NCI-H82 (cell line): ENCODE results near the gene PSMB11.

Experiments used
- DNase-seq: peaks from one replicate; lab custom pipeline; 2025; lab: John Stamatoyannopoulos, UW

PSMB11 gene

GRCh38 chr14:23085458-23085857, 43.4 kb downstream of the PSMB11 start:
- no peak for DNase-seq

DNA sequence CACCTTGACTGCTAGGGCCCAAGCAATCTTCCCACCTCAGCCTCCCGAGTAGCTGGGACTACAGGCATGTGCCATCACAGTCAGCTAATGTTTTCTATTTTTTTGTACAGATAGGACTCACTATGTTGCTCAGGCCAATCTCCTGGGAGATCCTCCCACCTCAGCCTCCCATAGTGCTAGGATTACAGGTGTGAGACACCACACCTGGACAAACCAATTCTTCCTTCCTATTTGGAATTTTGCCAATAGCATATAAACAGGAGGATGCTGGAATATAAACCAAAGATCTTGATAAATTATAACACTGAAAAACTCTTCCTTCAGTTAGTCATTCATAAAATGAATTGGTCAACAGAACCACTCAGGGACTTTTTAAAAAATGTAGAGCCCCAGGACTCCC, 44.6 kb downstream of the PSMB11 start:
- DNase-seq = no peak

DNA sequence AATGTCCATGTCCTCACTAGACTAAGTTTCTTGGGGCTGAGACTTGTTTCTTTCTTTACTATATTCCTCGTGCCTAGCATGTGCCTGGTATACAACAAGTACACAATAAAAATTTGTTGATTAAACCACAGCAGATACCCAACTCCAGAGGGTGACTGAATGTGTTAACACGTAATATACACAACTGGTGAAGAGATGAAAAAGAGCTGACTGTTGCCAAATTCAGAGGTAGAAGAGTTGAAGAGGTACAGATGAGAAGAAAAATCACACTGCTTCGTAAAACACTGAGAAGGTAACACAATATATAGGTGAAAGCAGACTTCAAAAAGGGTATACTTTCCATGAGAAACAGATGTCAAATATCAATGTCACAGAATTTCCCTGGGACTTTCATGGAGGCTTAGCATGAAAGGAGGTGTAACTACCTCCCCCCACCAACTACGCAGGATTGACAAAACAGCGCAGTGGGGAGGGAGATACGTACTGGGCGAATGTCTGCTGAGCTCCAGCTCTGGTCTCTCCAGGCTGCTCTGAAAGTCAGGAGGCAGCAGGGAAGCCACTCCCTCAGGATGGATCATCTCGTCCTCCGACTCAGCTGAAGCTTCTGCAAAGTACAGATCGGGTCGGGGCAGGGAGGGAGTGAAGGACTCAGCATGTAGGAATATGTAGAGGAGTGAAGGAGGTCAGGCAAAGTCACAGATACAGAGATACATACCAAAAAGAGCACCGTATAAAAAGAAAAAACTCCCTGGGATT, 47.7 kb downstream of the PSMB11 start:
- no peak for DNase-seq

- DNase-seq = no peak
Measured at GRCh38 chr14:23090254-23090636, 48.2 kb downstream of the PSMB11 start.

- DNase-seq = no peak
Measured at GRCh38 chr14:23091294-23092225, 49.5 kb downstream of the PSMB11 start.

GRCh38 chr14:23093104-23093503, 51.1 kb downstream of the PSMB11 start:
- no peak for DNase-seq

DNA sequence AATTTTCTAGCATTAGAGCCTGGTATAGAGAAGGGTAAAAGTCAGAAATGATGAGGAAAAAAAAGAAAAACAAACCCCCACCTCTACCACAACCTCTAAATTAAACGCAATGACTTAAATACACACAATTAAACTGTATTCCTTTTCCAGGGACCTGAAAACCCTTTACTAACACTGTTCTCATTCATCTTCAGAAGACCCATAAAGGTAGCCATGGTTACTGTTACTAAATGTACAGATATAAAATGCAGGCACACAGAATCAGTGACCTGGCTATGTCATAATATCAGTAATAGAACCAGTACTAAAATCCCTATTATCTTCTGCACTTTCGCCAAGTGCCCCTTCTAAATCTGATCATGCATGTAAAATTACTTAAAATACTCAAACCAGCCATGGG, 51.5 kb downstream of the PSMB11 start:
- DNase-seq = no peak
